ENCODE data around the gene ZNF692.

The ZNF692 gene, protein sequence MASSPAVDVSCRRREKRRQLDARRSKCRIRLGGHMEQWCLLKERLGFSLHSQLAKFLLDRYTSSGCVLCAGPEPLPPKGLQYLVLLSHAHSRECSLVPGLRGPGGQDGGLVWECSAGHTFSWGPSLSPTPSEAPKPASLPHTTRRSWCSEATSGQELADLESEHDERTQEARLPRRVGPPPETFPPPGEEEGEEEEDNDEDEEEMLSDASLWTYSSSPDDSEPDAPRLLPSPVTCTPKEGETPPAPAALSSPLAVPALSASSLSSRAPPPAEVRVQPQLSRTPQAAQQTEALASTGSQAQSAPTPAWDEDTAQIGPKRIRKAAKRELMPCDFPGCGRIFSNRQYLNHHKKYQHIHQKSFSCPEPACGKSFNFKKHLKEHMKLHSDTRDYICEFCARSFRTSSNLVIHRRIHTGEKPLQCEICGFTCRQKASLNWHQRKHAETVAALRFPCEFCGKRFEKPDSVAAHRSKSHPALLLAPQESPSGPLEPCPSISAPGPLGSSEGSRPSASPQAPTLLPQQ

DNA sequence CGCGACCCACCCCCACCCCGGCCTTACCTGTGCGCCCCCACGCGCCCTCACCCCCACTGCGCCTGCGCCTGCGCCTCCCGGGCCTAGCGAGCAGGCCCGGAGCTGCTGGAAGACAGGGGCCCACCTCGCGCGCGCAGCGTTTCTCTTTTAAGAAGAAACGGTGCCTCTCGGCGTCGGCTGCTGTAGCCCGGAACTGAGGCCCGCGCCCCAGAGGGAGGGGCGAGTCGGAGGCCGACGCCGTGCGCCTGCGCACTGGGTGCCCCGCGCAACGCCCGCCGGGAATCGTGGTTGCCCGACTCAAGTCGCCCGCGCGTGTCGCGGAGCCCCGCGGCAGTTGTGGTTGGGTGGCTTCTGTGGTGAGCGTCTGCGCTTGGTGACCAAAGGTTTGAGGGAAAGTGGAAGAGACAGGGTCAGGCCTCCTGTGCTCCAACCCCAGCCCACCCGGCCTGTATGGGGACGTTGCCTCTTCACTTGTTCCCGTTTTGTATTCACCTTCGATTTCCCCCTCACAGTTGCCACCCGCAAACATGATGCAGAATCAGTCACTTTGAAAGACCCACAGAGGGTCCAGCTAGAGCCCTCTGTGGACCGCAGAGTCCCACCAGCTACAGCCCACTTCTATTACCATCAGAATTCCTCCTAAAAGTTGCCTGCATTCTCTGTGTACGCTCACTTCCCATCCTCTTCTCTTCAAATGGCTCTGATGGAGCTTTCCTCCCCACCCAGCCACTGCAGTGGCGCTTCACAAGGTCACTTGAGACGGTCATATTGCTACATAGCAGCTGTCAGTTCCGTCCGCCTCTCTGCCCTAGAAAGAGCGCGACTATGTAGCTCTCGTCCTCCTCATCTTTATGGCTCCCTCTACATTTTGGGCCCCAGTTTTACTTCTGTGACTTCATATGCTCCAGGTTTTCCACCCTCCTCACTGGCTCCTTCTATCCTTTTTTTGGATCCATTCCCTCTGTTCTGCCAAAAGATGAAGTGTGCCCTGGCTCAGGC is at the start of gene ZNF692:
Gene ZNF692, minus strand, starts transcription at position 195 of the 999 bp plus-strand sequence. CDS start 776 bp downstream, outside the sequence.
- H3K4me3 ChIP-seq (ENCODE audit: low read depth, low read length) = peak within 1 kb of the TSS; percentile 54
- DNase-seq (ENCODE audit: low read depth) = peak; percentile 92
- in situ Hi-C loops (cut with HindIII; ENCODE audit: low sequenced_read_pairs) = no loop called here
- TF ChIP-seq, protein P1, sequence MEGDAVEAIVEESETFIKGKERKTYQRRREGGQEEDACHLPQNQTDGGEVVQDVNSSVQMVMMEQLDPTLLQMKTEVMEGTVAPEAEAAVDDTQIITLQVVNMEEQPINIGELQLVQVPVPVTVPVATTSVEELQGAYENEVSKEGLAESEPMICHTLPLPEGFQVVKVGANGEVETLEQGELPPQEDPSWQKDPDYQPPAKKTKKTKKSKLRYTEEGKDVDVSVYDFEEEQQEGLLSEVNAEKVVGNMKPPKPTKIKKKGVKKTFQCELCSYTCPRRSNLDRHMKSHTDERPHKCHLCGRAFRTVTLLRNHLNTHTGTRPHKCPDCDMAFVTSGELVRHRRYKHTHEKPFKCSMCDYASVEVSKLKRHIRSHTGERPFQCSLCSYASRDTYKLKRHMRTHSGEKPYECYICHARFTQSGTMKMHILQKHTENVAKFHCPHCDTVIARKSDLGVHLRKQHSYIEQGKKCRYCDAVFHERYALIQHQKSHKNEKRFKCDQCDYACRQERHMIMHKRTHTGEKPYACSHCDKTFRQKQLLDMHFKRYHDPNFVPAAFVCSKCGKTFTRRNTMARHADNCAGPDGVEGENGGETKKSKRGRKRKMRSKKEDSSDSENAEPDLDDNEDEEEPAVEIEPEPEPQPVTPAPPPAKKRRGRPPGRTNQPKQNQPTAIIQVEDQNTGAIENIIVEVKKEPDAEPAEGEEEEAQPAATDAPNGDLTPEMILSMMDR (IDR thresholded peaks at IDR 0.05; ENCODE audit: low read depth, low read length, missing control alignments) = no peak

DNA sequence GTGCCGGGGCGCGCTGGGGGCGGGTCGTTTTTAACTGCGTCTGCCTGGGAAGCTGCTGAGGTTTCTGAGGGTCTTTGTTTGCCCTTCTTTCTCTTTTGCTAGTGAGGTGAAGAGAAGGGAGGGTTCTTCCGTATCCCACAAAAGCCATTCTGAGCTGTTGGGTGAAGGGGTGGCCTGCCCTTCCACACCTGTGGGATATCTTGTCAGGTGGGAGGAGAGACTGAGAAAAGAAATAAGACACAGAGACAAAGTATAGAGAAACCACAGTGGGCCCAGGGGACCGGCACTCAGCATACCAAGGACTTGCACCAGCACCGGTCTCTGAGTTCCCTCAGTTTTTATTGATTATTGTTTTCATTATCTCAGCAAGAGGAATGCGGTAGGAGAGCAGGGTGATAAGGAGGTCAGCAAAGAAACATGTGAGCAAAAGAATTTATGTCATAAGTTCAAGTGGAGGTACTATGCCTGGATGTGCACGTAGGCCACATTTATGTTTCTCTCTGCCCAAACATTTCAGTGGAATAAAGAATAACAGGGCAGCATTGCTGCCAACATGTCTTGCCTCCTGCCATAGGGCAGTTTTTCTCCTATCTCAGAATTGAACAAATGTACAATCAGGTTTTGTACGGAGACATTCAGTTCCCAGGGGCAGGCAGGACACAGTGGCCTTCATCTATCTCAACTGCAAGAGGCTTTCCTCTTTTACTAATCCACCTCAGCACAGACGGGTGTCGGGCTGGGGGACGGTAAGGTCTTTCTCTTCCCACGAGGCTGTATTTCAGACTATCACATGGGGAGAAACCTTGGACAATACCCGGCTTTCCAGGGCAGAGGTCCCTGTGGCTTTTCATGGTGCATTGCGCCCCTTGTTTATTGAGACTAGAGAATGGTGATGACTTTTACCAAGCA is 48.1 kb upstream of the ZNF692 start:
- peak overlapping the region; percentile 61 for H3K4me3 ChIP-seq (ENCODE audit: low read depth, low read length)
- TF ChIP-seq, protein P1 (IDR thresholded peaks at IDR 0.05; ENCODE audit: low read depth, low read length, missing control alignments) = no peak
- in situ Hi-C loops (cut with HindIII; ENCODE audit: low sequenced_read_pairs) = no loop called here
- no peak for DNase-seq (ENCODE audit: low read depth)

DNA sequence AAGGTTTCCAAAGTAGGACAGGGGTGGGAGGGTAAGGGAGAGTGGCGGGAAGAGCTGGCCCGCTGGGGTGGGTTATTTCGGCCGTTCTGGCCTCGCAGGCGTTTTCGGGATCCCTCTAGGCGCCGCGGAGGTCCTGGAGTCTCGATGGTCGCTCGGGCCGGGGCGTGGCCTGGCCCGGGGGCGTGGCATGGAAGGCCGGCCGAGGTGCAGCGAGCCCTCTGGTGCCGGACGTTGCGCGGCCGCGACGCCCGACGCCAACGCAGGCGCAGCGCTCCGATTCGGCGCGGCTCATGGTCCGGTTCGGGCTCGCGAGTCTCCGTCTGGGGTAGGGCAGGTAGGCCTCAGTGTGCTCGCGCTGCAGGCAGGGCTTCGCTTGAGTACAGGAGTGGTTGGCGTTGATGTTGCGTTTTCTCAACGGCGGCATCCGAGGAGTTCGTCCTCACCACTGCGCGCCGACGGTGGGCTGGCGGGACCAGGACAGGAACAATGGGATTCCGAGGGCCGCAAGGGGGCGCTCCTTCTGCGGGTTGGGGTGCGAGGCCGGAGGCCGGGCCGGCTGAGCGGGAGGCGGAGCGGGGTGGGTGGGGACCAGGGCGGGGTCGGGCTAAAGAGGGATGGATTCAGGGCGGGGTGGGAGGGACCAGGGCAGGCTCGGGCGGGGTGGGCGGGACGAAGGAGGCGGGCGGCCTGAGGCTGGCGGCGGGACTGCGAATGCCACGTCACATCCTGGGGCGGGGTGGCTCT is 47.3 kb upstream of the ZNF692 start, which contains the start of gene PGBD2:
Gene PGBD2, plus strand, starts transcription at position 227 of the 744 bp plus-strand sequence. CDS start 7,628 bp downstream, outside the sequence.
- peak within 1 kb of the TSS; percentile 61 for H3K4me3 ChIP-seq (ENCODE audit: low read depth, low read length)
- peak; percentile 76 for DNase-seq (ENCODE audit: low read depth)
- TF ChIP-seq, protein P1 (IDR thresholded peaks at IDR 0.05; ENCODE audit: low read depth, low read length, missing control alignments) = peak; percentile 62
- in situ Hi-C loops (cut with HindIII; ENCODE audit: low sequenced_read_pairs) = no loop called here

DNA sequence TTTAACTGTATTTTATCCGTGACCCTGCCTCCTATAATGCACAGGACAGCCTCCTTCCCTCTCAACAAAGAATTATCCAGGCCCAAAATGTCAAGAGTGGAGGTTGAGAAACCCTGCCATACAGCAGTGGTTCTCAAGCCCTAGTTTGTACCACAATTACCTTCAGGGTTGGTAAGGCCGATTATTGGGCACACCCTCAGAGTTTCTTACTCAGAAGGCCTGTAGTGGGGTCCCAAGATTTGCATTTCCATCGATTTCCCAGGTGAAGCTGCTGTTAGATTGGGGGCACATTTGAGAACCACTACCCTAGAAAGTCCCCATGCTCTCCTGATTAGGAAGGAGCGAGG is 46.8 kb upstream of the ZNF692 start:
- TF ChIP-seq, protein P1 (IDR thresholded peaks at IDR 0.05; ENCODE audit: low read depth, low read length, missing control alignments) = no peak
- peak overlapping the region; percentile 58 for H3K4me3 ChIP-seq (ENCODE audit: low read depth, low read length)
- in situ Hi-C loops (cut with HindIII; ENCODE audit: low sequenced_read_pairs) = no loop called here
- DNase-seq (ENCODE audit: low read depth) = no peak

DNA sequence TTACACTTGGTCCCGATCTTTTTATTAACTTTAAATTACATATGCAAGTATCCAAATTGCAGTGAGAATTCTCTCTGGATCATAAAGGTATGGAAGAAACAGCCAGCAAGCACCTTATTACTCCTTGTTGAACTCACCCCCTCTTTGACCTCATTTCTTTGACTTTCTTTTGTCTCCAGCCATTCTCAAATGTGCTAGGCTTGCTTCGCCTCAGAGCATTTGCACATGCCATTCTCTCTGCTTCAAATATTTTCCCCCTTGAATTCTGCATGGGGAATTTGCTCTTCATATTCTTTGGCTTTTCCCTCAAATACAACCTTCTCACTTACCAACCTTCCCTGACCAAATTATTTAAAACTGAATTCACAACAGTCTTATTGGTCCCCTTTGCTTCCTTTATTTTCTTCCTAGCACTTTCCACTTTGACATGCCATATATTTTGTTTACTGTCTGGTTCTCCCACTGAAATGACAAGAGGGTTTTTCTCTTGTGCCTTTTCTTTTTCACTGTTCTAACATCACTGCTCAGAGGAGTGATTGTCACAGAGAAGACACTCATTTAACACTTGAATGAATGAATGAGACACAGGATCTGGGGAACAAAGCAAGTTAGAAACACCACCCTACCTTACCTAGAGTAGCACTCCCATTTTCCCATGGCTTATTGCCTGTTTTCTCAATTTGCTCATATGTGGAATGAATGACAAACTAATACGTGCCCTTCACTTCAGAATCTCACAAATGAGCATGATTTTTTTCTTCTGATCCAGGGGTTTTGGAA is 45.7 kb upstream of the ZNF692 start:
- DNase-seq (ENCODE audit: low read depth) = no peak
- H3K4me3 ChIP-seq (ENCODE audit: low read depth, low read length) = no peak overlapping the region
- TF ChIP-seq, protein P1 (IDR thresholded peaks at IDR 0.05; ENCODE audit: low read depth, low read length, missing control alignments) = no peak
- in situ Hi-C loops (cut with HindIII; ENCODE audit: low sequenced_read_pairs) = no loop called here
